Right lobe of liver (tissue), 4 donors: Measurements from ENCODE around the gene TRPT1.

Experiments used
- POLR2A ChIP-seq: fragments of 450-650 bp; IDR thresholded peaks from one replicate; pipeline ENCODE4 v1.6.1; 2017; ENCODE audit warnings: antibody characterized with exemption, mild to moderate bottlenecking
- TF ChIP-seq, protein P1 (sequence below), 4 donors: fragments of 200-600 bp in 3 of 4; fragments of 450-650 bp in 1 of 4; IDR thresholded peaks; one replicate each; pipeline versions ENCODE4 v1.5.1 to v1.8.0; 2016 to 2022; ENCODE audit warnings: antibody characterized with exemption in 4 of 4, mild to moderate bottlenecking in 2 of 4
- donor health status: DM: no; HTN: no; CAD: no.
- donor health status: DM: no; HTN: no; CAD: no.
- donor health status: DM: no; HTN: yes; CAD: no.

DNA sequence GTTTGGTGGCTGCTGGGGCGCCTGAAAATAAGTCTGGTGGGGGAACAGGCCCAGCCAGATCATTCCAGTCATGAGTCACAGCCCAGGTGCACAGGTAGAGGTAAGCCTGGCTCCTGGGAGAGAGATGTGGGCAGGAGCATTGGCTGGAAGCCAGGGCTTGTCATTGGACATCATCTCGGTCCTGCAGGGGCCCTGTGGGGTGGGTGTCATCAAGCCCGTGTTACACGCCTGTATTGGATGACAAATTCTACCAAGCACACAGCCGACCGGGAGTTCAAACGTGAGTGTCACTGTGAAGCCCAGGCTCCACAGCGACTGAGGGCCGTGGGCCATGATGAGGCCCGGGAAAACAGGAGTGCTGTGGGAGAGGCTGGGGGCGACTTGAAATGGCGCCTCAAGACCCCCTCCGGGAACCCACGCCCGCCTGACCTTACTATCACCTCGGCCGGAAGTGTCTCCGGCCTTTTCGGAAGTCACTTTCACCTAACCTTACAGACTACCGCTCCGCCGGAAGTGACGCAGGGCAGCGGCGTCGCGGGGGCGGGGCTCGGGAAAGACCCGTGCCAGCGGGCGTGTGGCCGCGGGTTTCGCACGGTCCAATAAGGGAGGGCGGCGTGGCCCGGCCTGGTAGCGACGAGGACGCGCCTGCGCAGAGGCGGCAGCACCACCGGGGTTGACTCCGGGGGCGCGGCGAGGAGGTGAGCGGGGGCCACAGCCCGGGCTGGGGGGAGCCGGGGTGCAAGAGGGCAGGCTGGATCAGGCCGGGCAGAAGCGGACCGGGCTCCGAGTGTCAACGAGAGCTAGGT is 14.7 kb upstream of the TRPT1 start, which contains the start of gene FKBP2:
- TF ChIP-seq, protein P1, sequence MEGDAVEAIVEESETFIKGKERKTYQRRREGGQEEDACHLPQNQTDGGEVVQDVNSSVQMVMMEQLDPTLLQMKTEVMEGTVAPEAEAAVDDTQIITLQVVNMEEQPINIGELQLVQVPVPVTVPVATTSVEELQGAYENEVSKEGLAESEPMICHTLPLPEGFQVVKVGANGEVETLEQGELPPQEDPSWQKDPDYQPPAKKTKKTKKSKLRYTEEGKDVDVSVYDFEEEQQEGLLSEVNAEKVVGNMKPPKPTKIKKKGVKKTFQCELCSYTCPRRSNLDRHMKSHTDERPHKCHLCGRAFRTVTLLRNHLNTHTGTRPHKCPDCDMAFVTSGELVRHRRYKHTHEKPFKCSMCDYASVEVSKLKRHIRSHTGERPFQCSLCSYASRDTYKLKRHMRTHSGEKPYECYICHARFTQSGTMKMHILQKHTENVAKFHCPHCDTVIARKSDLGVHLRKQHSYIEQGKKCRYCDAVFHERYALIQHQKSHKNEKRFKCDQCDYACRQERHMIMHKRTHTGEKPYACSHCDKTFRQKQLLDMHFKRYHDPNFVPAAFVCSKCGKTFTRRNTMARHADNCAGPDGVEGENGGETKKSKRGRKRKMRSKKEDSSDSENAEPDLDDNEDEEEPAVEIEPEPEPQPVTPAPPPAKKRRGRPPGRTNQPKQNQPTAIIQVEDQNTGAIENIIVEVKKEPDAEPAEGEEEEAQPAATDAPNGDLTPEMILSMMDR (IDR thresholded peaks at IDR 0.05), result no peak
- peak; percentile 96 for TF ChIP-seq POLR2A
